Adrenal gland (tissue), 12 donors: ENCODE data around the gene PHLDA3. TPM values are rescaled to one million over a fixed set of nuclear protein-coding genes. Genes with fewer than 3 reads are reported as not detected.

Source experiments
- DNase-seq, 7 donors: peaks; one replicate each; pipeline ENCODE4 v3.0.0-alpha.2; 2019 to 2020
- H3K27ac ChIP-seq, 5 donors: fragments of 200-600 bp; sonication (generic) in 4 of 5; 1 replicate in 3 of 5; 2 replicates in 2 of 5; pipeline versions ENCODE4 v1.5.1 to v1.8.0; 2016 to 2020; ENCODE audit warnings: mild to moderate bottlenecking in 1 of 5
- H3K27me3 ChIP-seq: fragments of 200-600 bp; 2 replicates; pipeline ENCODE4 v1.8.0; 2021
- H3K36me3 ChIP-seq, 2 donors: fragments of 200-600 bp; replicated peaks in 1 of 2; 1 replicate in 1 of 2; 2 replicates in 1 of 2; pipeline versions ENCODE4 v1.5.1 to v1.8.0; 2018 to 2022
- H3K4me1 ChIP-seq, 2 donors: fragments of 200-600 bp; replicated peaks in 1 of 2; 1 replicate in 1 of 2; 2 replicates in 1 of 2; pipeline versions ENCODE4 v1.5.1 to v1.8.0; 2018 to 2021
- H3K4me3 ChIP-seq, 4 donors: fragments of 200-600 bp; sonication (generic) in 3 of 4; one replicate each; pipeline ENCODE4 v1.5.1; 2016 to 2018
- H3K9me3 ChIP-seq, 3 donors: fragments of 200-600 bp; sonication (generic) in 1 of 3; replicated peaks in 1 of 3; 1 replicate in 2 of 3; 2 replicates in 1 of 3; pipeline versions ENCODE4 v1.5.1 to v1.8.0; 2016 to 2021
- CTCF ChIP-seq, 6 experiments: fragments of 450-650 bp in 4 of 6; fragments of 200-600 bp in 2 of 6; sonication (generic) in 1 of 6; IDR thresholded peaks; 1 replicate in 5 of 6; 2 replicates in 1 of 6; pipeline versions ENCODE4 v1.5.1 to v1.8.0; 2016 to 2021; ENCODE audit warnings: antibody characterized with exemption in 6 of 6, mild to moderate bottlenecking in 2 of 6, moderate library complexity in 1 of 6
- POLR2A ChIP-seq, 2 donors: fragments of 450-650 bp; IDR thresholded peaks; one replicate each; pipeline ENCODE4 v1.6.1; 2017; ENCODE audit warnings: antibody characterized with exemption in 2 of 2, mild to moderate bottlenecking in 2 of 2, moderate library complexity in 1 of 2
- WGBS, 4 donors: extraction: QIAGEN DNeasy Blood & Tissue Kit in 2 of 4; methylation state at CpG; one replicate each; pipeline versions ENCODE4 v1.1.5 to v1.1.7; 2013 to 2017; 5-methylcytosine and 5-hydroxymethylcytosine counted together
- intact Hi-C, 2 donors: fragments of 100-400 bp; cut with DNase I; formaldehyde crosslinking; loops; one replicate each; pipeline versions ENCODE4 v1.14.1 to v1.15.0; 2022 to 2023
- polyA plus RNA-seq, 3 donors: library from polyadenylated mRNA; stranded (reverse); fragments of 200-250 nt in 2 of 3; fragments of 350-450 nt in 1 of 3; fragmentation: Illumina TruSeq in 1 of 3; extraction: RNeasy Lipid Tissue Mini Kit (QIAGEN cat#74804) in 1 of 3; gene quantifications; one replicate each; pipeline ENCODE4 v1.2.3, GENCODE V29; 2013 to 2014
- total RNA-seq, 9 donors: library from RNA; depleted of rRNA in 4 of 9; stranded (reverse); fragments of >200 nt in 4 of 9; fragments of 120-200 nt in 1 of 9; fragmentation: NEBNext Ultra II Directional in 1 of 9; extraction: Animal tissue kit (Norgen Biotek cat#: 25700) in 1 of 9; gene quantifications; one replicate each; pipeline versions ENCODE4 v1.1.0 to v1.2.4, GENCODE V29; 2013 to 2023
- donor health status: healthy with polysubstance abuse.
- donor health status: Bipolar disorder and iron deficiency.
- donor health status: DM: yes; HTN: yes; CAD: no.
- donor health status: DM: no; HTN: no; CAD: no.
- donor health status: DM: no; HTN: no; CAD: no.
- donor health status: DM: yes; HTN: yes; CAD: no.

PHLDA3 gene
- total and polyA plus RNA-seq, 12 donors = 2.1 to 64.7 (median 29.1) TPM

DNA sequence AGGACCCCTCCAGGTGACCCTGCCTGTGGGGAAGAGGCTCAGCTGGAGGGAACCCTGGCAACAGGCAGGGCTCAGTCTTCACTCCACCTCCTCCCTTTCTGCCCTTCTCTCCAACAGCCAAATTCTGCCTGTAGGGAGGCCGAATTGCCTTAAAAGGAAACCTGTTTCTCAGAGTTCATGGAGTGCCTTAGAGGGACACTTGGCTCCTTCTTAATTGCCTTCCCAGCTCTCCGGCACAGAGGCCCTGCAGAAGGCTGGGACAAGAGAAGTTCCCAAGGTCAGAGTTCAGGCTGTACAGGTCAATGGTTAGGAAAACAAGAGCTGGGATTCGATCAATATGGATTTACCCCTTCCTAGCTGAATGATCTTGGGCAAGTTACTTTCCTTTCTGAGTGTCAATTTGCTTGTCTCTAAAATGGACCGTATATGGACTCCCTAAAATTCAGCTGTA lies 31.7 kb upstream of the PHLDA3 start:
- Histone ChIP-seq H3K27ac (peak overlapping the region in 3 of 5 donors; percentile 60 to 87 (median 82)), H3K36me3 (no peaks in the 10 kb centered on the region), H3K9me3 (no peaks in the 10 kb centered on the region), H3K4me1 (peaks cover 0 to 22% of the 10 kb centered on the region in 2 donors), H3K4me3 (no peak overlapping the region), H3K27me3 (no peaks in the 10 kb centered on the region)
- WGBS, 4 donors = 61 to 70% (median 65%) methylated on average over 4 of the region's 4 CpGs
- DNase-seq = peak in 1 of 7 donors; percentile 30
- no peak for TF ChIP-seq POLR2A (IDR thresholded peaks at IDR 0.05)
- TF ChIP-seq CTCF (IDR thresholded peaks at IDR 0.05) = no peak
- intact Hi-C loops = no loop called here

DNA sequence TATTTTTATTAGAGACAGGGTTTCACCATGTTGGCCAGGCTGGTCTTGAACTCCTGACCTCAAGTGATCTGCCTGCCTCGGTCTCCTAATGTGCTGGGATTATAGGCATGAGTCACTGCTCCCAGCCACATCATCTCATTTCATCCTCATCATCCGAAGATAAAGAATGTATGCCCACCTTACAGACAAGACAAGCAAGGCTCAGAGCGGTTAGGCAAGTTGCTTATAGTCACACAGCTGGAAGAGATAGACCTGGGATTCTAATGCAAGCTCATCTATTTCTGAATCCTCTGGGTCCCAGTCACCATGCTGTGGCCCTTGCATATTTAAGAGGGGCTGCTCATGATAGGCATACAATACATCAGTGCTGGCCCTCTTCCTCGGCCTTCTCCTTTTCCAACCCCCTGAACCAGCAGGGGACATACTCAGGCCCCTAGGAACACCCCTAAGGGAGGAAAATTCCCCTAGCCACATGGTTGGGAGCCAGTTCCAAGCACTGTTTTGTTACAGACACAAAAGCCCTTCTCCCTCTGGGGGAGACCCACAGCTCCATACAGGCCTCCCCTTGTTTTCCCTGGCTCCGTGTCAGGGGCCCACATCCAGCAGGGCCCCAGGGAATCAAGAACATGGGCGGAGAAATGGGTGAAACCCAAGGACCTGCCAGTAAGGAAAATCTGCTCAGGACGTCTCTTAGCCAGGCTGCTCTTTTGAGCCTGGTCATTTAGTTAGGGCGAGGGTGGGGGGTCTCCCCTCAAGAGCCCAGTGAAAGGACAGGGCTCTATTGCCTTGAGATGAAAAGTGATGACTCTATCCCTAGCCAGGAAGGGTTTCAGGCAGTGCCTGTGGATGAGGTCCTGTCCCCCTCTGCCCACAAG lies 31.0 kb upstream of the PHLDA3 start:
- TF ChIP-seq POLR2A (IDR thresholded peaks at IDR 0.05) = no peak
- no peak for TF ChIP-seq CTCF (IDR thresholded peaks at IDR 0.05)
- no peak overlapping the region for H3K4me3 ChIP-seq
- peaks cover 0 to 27% of the 10 kb centered on the region in 2 donors for H3K4me1 ChIP-seq
- no peaks in the 10 kb centered on the region for H3K9me3 ChIP-seq
- no peak for DNase-seq
- no peaks in the 10 kb centered on the region for H3K27me3 ChIP-seq
- H3K36me3 ChIP-seq = peaks cover 0 to 2% of the 10 kb centered on the region in 2 donors
- H3K27ac ChIP-seq = peak overlapping the region in 3 of 5 donors; percentile 60 to 87 (median 82)
- 75 to 83% (median 80%) methylated on average over 7 to 8 of the region's 8 CpGs for WGBS, 4 donors
- intact Hi-C loops = no loop called here

DNA sequence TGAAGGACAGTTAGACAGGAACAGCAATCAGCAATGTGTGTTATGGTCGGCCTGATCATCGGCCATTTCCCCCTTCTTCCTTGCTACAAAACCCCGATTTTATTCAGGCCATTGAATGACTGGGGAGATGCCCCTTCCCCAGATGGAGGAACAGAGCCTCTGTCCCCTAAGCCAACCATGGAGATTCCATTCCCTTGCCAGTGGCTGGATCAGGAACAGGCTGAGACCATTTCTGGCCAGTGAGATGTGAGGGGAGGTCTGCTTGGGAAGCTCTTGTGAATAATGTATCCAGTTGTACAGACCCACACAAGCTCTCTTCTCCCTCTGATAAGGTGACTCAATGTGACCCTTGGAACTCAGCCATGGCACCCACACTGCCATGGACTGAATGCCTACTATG lies 30.2 kb upstream of the PHLDA3 start:
- DNase-seq = no peak
- Histone ChIP-seq H3K4me1 (peaks cover 3 to 32% of the 10 kb centered on the region in 2 donors), H3K36me3 (peaks cover 0 to 4% of the 10 kb centered on the region in 2 donors), H3K9me3 (no peaks in the 10 kb centered on the region), H3K27ac (peak overlapping the region in 2 of 5 donors; percentile 82 to 87), H3K27me3 (no peaks in the 10 kb centered on the region), H3K4me3 (no peak overlapping the region)
- WGBS, 4 donors = 65 to 93% (median 81%) methylated on average over 3 of the region's 3 CpGs
- intact Hi-C loops = no loop called here
- TF ChIP-seq POLR2A (IDR thresholded peaks at IDR 0.05) = no peak

- 82 to 90% (median 84%) methylated on average over 7 to 8 of the region's 8 CpGs for WGBS, 4 donors
- no peak overlapping the region for H3K4me3 ChIP-seq
These were observed 29.6 kb upstream of the PHLDA3 start for GRCh38 chr1:201498621-201499020.

More at GRCh38 chr1:201498621-201499020, 29.6 kb upstream of the PHLDA3 start:
- Histone ChIP-seq H3K27ac (peak overlapping the region in 2 of 5 donors; percentile 10 to 82), H3K27me3 (no peaks in the 10 kb centered on the region), H3K9me3 (no peaks in the 10 kb centered on the region), H3K36me3 (peaks cover 0 to 4% of the 10 kb centered on the region in 2 donors), H3K4me1 (peaks cover 8 to 34% of the 10 kb centered on the region in 2 donors)
- TF ChIP-seq CTCF (IDR thresholded peaks at IDR 0.05) = no peak
- TF ChIP-seq POLR2A (IDR thresholded peaks at IDR 0.05) = no peak
- no peak for DNase-seq
- intact Hi-C loops = no loop called here
